ENCODE data around the gene TPM1. TPM values are rescaled to one million over a fixed set of nuclear protein-coding genes. Genes with fewer than 3 reads are reported as not detected.

The TPM1 gene
- total and polyA plus RNA-seq, 2 donors (not counting 1 experiment from before 2014, with no cell fraction given) = 224 to 1,732 TPM

- no peaks in the 10 kb centered on the region for H4K20me1 ChIP-seq (ENCODE audit: control insufficient read depth, extremely low read depth, insufficient read depth, low read length)
- TF ChIP-seq EZH2 (IDR thresholded peaks at IDR 0.05; ENCODE audit: low read length, missing control alignments) (no peak), CTCF (conservative IDR thresholded peaks at IDR 0.05 in 1 of 2, IDR thresholded peaks at IDR 0.05 in 1 of 2; ENCODE audit: low read depth in 1 of 2, low read length in 2 of 2) (no peak)
Measured at GRCh38 chr15:63000706-63001105, 41.8 kb upstream of the TPM1 start.

GRCh38 chr15:63004211-63004610, 38.3 kb upstream of the TPM1 start:
- H2AFZ ChIP-seq (ENCODE audit: low read length) = no peak overlapping the region
- no peaks in the 10 kb centered on the region for H3K36me3 ChIP-seq (ENCODE audit: control insufficient read depth, insufficient read depth, low read length)
- H3K9me3 ChIP-seq (ENCODE audit: control insufficient read depth, insufficient read depth, low read depth, low read length) = no peaks in the 10 kb centered on the region
- DNase-seq (ENCODE audit: low read depth in 2 of 2) = no peak
- TF ChIP-seq CTCF (conservative IDR thresholded peaks at IDR 0.05 in 1 of 2, IDR thresholded peaks at IDR 0.05 in 1 of 2; ENCODE audit: low read depth in 1 of 2, low read length in 2 of 2) = no peak
- no peak for TF ChIP-seq EZH2 (IDR thresholded peaks at IDR 0.05; ENCODE audit: low read length, missing control alignments)
- no peaks in the 10 kb centered on the region for H4K20me1 ChIP-seq (ENCODE audit: control insufficient read depth, extremely low read depth, insufficient read depth, low read length)
- H3K79me2 ChIP-seq (ENCODE audit: control insufficient read depth, insufficient read depth, low read length) = no peaks in the 10 kb centered on the region
- H3K27me3 ChIP-seq (ENCODE audit: control insufficient read depth, insufficient read depth, low read length) = no peaks in the 10 kb centered on the region
- no peaks in the 10 kb centered on the region for H3K4me1 ChIP-seq (ENCODE audit: control insufficient read depth, extremely low read depth, insufficient read depth, low read length)
- no peak overlapping the region for H3K27ac ChIP-seq (ENCODE audit: insufficient read depth, low read length)
- no peak overlapping the region for H3K9ac ChIP-seq (ENCODE audit: insufficient read depth, low read length)
- no peak overlapping the region for H3K4me2 ChIP-seq (ENCODE audit: extremely low read depth, insufficient read depth, low read length)
- H3K4me3 ChIP-seq (replicated peaks in 1 of 4; ENCODE audit: control extremely low read depth in 1 of 4, insufficient read depth in 1 of 4, low read depth in 3 of 4, low read length in 4 of 4) = no peak overlapping the region

More at GRCh38 chr15:63000706-63001105, 41.8 kb upstream of the TPM1 start:
- Histone ChIP-seq H3K4me3 (replicated peaks in 1 of 4; ENCODE audit: control extremely low read depth in 1 of 4, insufficient read depth in 1 of 4, low read depth in 3 of 4, low read length in 4 of 4) (no peak overlapping the region), H3K27me3 (ENCODE audit: control insufficient read depth, insufficient read depth, low read length) (no peaks in the 10 kb centered on the region), H3K27ac (ENCODE audit: insufficient read depth, low read length) (no peak overlapping the region), H3K36me3 (ENCODE audit: control insufficient read depth, insufficient read depth, low read length) (no peaks in the 10 kb centered on the region), H3K4me2 (ENCODE audit: extremely low read depth, insufficient read depth, low read length) (no peak overlapping the region), H3K4me1 (ENCODE audit: control insufficient read depth, extremely low read depth, insufficient read depth, low read length) (no peaks in the 10 kb centered on the region), H2AFZ (ENCODE audit: low read length) (no peak overlapping the region), H3K9ac (ENCODE audit: insufficient read depth, low read length) (no peak overlapping the region), H3K79me2 (ENCODE audit: control insufficient read depth, insufficient read depth, low read length) (no peaks in the 10 kb centered on the region), H3K9me3 (ENCODE audit: control insufficient read depth, insufficient read depth, low read depth, low read length) (no peaks in the 10 kb centered on the region)
- DNase-seq (ENCODE audit: low read depth in 2 of 2) = no peak

- Histone ChIP-seq H3K9ac (ENCODE audit: insufficient read depth, low read length) (no peak overlapping the region), H3K27me3 (ENCODE audit: control insufficient read depth, insufficient read depth, low read length) (no peaks in the 10 kb centered on the region), H3K9me3 (ENCODE audit: control insufficient read depth, insufficient read depth, low read depth, low read length) (no peaks in the 10 kb centered on the region), H3K27ac (ENCODE audit: insufficient read depth, low read length) (no peak overlapping the region), H3K4me3 (replicated peaks in 1 of 4; ENCODE audit: control extremely low read depth in 1 of 4, insufficient read depth in 1 of 4, low read depth in 3 of 4, low read length in 4 of 4) (no peak overlapping the region), H3K36me3 (ENCODE audit: control insufficient read depth, insufficient read depth, low read length) (no peaks in the 10 kb centered on the region), H3K4me1 (ENCODE audit: control insufficient read depth, extremely low read depth, insufficient read depth, low read length) (no peaks in the 10 kb centered on the region), H2AFZ (ENCODE audit: low read length) (no peak overlapping the region), H4K20me1 (ENCODE audit: control insufficient read depth, extremely low read depth, insufficient read depth, low read length) (no peaks in the 10 kb centered on the region), H3K4me2 (ENCODE audit: extremely low read depth, insufficient read depth, low read length) (no peak overlapping the region), H3K79me2 (ENCODE audit: control insufficient read depth, insufficient read depth, low read length) (no peaks in the 10 kb centered on the region)
- DNase-seq (ENCODE audit: low read depth in 2 of 2) = no peak
- no peak for TF ChIP-seq EZH2 (IDR thresholded peaks at IDR 0.05; ENCODE audit: low read length, missing control alignments)
- TF ChIP-seq CTCF (conservative IDR thresholded peaks at IDR 0.05 in 1 of 2, IDR thresholded peaks at IDR 0.05 in 1 of 2; ENCODE audit: low read depth in 1 of 2, low read length in 2 of 2) = no peak
Measured at GRCh38 chr15:63006032-63006878, 36.3 kb upstream of the TPM1 start.
